Subcutaneous adipose tissue (tissue), 4 donors: ENCODE results near the gene PIK3CG. TPM values are rescaled to one million over a fixed set of nuclear protein-coding genes. Genes with fewer than 3 reads are reported as not detected.

Experiments used
- CTCF ChIP-seq: fragments of 450-650 bp; IDR thresholded peaks from one replicate; pipeline ENCODE4 v1.5.1; 2016; ENCODE audit warnings: low read depth, mild to moderate bottlenecking, control low read depth, antibody characterized with exemption, moderate library complexity
- total RNA-seq, 4 donors: library from RNA; depleted of rRNA; stranded (reverse); fragments of >200 nt; gene quantifications; one replicate each; pipeline ENCODE4 v1.1.0, GENCODE V29; 2016

The PIK3CG gene
- total RNA-seq, 4 donors from 2014 or later, result 5.7 to 20.1 (median 10.1) TPM

- TF ChIP-seq CTCF, result no peak
These were observed 5.4 kb downstream of the PIK3CG start for GRCh38 chr7:106870528-106870927.

GRCh38 chr7:106870983-106871410 is 5.9 kb downstream of the PIK3CG start:
- TF ChIP-seq CTCF, result no peak

GRCh38 chr7:106871793-106872571 is 6.9 kb downstream of the PIK3CG start:
- no peak for TF ChIP-seq CTCF

GRCh38 chr7:106872763-106873162 is 7.7 kb downstream of the PIK3CG start:
- TF ChIP-seq CTCF, result no peak

- no peak for TF ChIP-seq CTCF
These were observed 9.0 kb downstream of the PIK3CG start for GRCh38 chr7:106874076-106874475.

- no peak for TF ChIP-seq CTCF
These were observed 10.4 kb downstream of the PIK3CG start for GRCh38 chr7:106875508-106875907.

- TF ChIP-seq CTCF, result no peak
These were observed 13.8 kb downstream of the PIK3CG start for GRCh38 chr7:106878748-106879439.
